Measurements from ENCODE around the gene CACNA1I. TPM values are rescaled to one million over a fixed set of nuclear protein-coding genes. Genes with fewer than 3 reads are reported as not detected.

Gene CACNA1I
- total RNA-seq, 1 donor from 2014 or later, result not detected

Other genes with a start within 250 kb of the CACNA1I start
- gene SYNGR1, start 220.8 kb upstream of the CACNA1I start, total RNA-seq, result 0.98 and 1.0 TPM in 2 replicates
- 12.4 and 21.5 TPM in 2 replicates for gene TAB1, start 171.0 kb upstream of the CACNA1I start, total RNA-seq
- under 0.01 TPM in 1 of 2 replicates, not detected in the other for gene MGAT3, start 113.7 kb upstream of the CACNA1I start, total RNA-seq
- 19.4 and 26.5 TPM in 2 replicates for gene MIEF1, start 68.5 kb upstream of the CACNA1I start, total RNA-seq
- 150 and 159 TPM in 2 replicates for gene ATF4, start 50.2 kb upstream of the CACNA1I start, total RNA-seq
- gene RPS19BP1, start 38.0 kb upstream of the CACNA1I start, total RNA-seq, result 52.8 and 74.2 TPM in 2 replicates